BLaER1 treated with 17β-estradiol and CSF1 and Interleukin-3, amounts not matched to agents 10 nM and 100 nM (cell line): ENCODE data around the gene PDCD6IP.

ENCODE experiments used
- H3K27ac ChIP-seq, 11 experiments: shearing (Covaris generic); formaldehyde crosslinking; 2 replicates each; pipeline ENCODE4 v1.8.1; 2022
- H3K27me3 ChIP-seq, 11 experiments: shearing (Covaris generic); formaldehyde crosslinking; 2 replicates each; pipeline ENCODE4 v1.8.1; 2022
- H3K36me3 ChIP-seq, 11 experiments: shearing (Covaris generic); formaldehyde crosslinking; 2 replicates each; pipeline ENCODE4 v1.8.1; 2022
- H3K4me1 ChIP-seq, 10 experiments: shearing (Covaris generic); formaldehyde crosslinking; 2 replicates each; pipeline ENCODE4 v1.8.1; 2022
- H3K4me2 ChIP-seq, 11 experiments: shearing (Covaris generic); formaldehyde crosslinking; 2 replicates each; pipeline ENCODE4 v1.8.1; 2022
- H3K4me3 ChIP-seq, 10 experiments: shearing (Covaris generic); formaldehyde crosslinking; 2 replicates each; pipeline ENCODE4 v1.8.1; 2022
- H3K9ac ChIP-seq, 11 experiments: shearing (Covaris generic); formaldehyde crosslinking; 2 replicates each; pipeline ENCODE4 v1.8.1; 2022
- H3K9me3 ChIP-seq, 11 experiments: shearing (Covaris generic); formaldehyde crosslinking; replicated peaks in 1 of 11; 2 replicates each; pipeline ENCODE4 v1.8.1; 2022
- H4K20me1 ChIP-seq, 11 experiments: shearing (Covaris generic); formaldehyde crosslinking; 2 replicates each; pipeline ENCODE4 v1.8.1; 2022
- Cebpa-rat ChIP-seq, 11 experiments: shearing (Covaris generic); IDR thresholded peaks; 2 replicates each; pipeline ENCODE4 v1.8.1; 2022

Gene PDCD6IP

DNA sequence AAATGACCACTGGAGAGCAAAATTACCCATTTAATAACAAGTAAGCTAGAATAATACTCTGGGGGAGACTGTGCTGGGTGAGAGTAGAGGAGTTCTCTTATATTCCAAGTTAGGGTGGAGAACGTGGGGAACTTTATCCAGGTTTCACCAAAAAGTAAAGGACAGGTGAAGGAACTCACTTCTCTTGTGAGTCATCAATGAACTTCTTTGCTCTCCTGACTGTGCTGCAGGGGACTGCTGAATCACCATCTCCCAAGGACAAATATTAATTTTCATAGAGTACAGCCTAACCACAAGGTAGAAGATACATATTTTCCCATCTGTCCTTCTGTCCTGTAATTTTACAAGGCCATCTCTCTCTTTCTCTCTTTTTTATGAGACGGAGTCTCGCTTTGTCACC lies 8.3 kb upstream of the PDCD6IP start:
- Histone ChIP-seq H4K20me1 (no peaks in the 10 kb centered on the region), H3K4me2 (0 out of 22 replicates have a peak overlapping the region, but pooled peaks of 1 of the 11 experiments have one; percentile 14), H3K9me3 (no peaks in the 10 kb centered on the region), H3K36me3 (no peaks in the 10 kb centered on the region), H3K4me1 (peaks cover 0 to 28% (median 5%) of the 10 kb centered on the region in 10 experiments; a peak in 11 of 20 replicates), H3K27ac (no peak overlapping the region), H3K27me3 (no peaks in the 10 kb centered on the region), H3K4me3 (no peak overlapping the region), H3K9ac (no peak overlapping the region)
- TF ChIP-seq Cebpa-rat (IDR thresholded peaks at IDR 0.05), result no peak

DNA sequence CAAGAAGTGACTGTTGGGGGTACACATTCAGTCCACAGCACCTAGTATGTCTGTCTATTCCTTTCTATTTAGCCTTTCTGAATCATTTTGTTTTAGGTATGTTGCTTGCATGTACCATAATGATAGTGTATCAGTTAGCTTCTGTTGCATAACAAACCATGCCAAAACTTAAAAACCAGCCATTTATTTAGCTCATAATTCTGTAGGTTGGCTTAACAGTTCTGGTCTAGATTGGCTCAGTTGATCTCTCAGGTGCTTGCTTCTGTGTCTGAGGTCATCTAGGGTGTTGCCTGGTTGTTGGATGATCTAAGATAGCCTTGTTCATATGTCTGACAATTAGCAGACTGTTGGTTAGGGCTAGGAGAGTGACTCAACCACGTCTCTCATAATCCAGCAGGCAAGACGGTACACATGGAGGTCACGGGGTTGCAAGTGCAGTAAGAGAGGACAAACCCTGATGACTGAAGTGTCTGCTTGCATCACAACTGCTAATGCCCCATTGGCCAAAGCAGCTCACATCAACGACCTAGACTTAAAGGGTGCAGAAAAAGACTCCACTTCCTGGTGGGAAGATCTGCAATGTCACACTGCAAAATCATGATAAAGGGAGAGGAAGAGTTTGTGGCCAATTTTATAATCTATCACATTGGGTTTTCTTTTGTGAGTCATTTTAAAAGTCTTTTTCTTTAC lies 6.8 kb upstream of the PDCD6IP start:
- Histone ChIP-seq H3K4me2 (peak overlapping the region in 5 of 11 experiments; percentile 35 to 83 (median 63); a peak in 10 of 22 replicates), H3K36me3 (no peaks in the 10 kb centered on the region), H3K9me3 (no peaks in the 10 kb centered on the region), H3K9ac (no peak overlapping the region), H3K27ac (peak overlapping the region in 3 of 11 experiments; percentile 1 to 57 (median 56); a peak in 5 of 22 replicates), H3K4me1 (peaks cover 0 to 40% (median 5%) of the 10 kb centered on the region in 10 experiments; a peak in 11 of 20 replicates), H3K27me3 (no peaks in the 10 kb centered on the region), H3K4me3 (no peak overlapping the region), H4K20me1 (no peaks in the 10 kb centered on the region)
- 0 out of 22 replicates have a peak, but pooled peaks of 1 of the 11 experiments have one; percentile 17 for TF ChIP-seq Cebpa-rat (IDR thresholded peaks at IDR 0.05)

DNA sequence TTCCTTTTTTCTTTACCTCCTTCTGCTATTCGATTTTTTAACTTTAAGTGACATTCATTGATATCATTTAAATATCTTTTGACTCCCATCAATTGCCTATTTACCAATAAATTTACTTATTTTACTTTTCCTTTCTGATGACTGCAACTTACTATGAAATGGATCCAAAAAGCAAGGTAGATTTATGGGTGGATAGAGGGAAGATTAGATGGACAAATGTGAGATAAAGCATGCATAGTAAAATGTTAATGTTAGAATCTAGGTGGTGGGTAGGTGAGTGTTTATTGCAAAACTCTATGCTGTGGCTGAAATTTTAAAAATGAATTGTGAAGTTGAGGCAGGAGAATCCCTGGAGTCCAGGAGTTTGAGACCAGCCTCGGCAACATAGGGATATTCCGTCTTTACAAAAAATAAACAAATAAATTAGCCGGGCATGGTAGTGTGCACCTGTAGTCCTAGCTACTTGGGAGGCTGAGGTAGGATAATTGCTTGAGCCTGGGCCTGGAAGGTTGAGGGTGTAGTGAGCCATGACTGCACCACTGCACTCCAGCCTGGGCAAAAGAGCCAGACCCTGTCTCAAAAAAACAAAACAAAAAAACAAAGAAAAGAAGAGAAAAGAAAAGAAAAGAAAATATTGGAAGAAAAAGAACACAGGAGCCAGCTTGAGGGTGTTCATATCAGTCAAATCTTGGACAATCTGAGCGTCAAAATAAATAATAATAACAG lies 6.1 kb upstream of the PDCD6IP start:
- Histone ChIP-seq H4K20me1 (no peaks in the 10 kb centered on the region), H3K9me3 (no peaks in the 10 kb centered on the region), H3K27ac (no peak overlapping the region), H3K4me3 (no peak overlapping the region), H3K36me3 (no peaks in the 10 kb centered on the region), H3K4me1 (peaks cover under 1 to 47% (median 6%) of the 10 kb centered on the region in 10 experiments; a peak in 18 of 20 replicates), H3K9ac (no peak overlapping the region), H3K4me2 (peak overlapping the region in 4 of 11 experiments; percentile 44 to 83 (median 66); a peak in 4 of 22 replicates), H3K27me3 (no peaks in the 10 kb centered on the region)
- no peak for TF ChIP-seq Cebpa-rat (IDR thresholded peaks at IDR 0.05)

DNA sequence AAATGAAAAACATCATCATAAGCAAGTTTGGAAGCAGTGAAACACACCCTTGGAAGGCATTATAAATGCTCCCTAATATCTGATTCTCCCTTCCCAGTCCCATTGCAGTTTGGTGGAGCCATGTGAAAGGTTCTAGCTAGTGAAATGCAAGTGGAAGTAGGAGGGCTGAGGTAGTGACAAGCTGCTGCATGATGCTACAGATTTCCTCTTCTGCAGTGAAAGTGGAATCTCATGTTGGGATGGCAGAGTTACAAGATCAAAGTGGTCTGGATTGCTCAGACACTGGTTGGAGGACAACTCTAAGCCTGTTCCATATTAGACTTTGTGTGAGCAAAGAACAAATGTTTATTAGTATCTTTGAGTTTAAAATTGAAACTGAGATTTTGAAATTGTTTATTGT lies 3.3 kb upstream of the PDCD6IP start:
- Histone ChIP-seq H3K4me2 (no peak overlapping the region), H3K4me1 (peaks cover 17 to 50% (median 22%) of the 10 kb centered on the region in 10 experiments), H3K36me3 (peaks cover 0 to 2% (median 0%) of the 10 kb centered on the region in 11 experiments; a peak in 4 of 22 replicates), H3K27me3 (no peaks in the 10 kb centered on the region), H3K4me3 (no peak overlapping the region), H3K9me3 (no peaks in the 10 kb centered on the region), H4K20me1 (peaks cover 2 to 15% (median 7%) of the 10 kb centered on the region in 11 experiments; a peak in 15 of 22 replicates), H3K9ac (no peak overlapping the region), H3K27ac (no peak overlapping the region)
- no peak for TF ChIP-seq Cebpa-rat (IDR thresholded peaks at IDR 0.05)

DNA sequence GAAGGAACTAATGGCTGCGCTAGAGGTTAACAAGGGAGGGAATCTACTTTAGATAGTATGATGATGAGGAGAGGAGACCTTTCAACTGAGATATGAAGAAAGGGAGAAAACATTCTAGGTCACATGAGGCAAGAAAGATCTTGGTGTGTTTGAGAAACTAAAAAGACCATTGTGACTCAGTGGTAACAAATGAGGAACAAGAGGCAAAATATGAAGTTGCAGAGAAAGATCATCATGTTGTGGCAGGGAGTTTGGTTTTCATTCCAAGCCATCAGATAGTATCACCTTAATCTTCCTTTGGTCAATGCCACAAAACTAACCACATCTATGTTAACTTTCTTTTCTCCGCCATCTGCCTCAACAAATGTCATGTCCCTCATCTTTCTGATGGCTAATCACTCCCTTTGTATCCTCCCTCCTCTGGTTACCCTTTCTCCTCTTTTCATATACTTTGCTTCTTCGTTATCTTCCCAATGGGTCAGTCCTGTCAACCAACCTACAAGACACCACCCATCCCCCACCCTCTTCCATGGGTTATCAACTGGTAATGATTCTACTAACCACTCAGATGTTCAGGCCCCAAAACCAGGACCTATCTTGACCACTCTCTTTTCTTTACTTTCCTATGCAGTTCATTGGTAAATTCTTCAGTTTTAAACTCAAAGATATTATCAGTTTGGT lies 2.4 kb upstream of the PDCD6IP start:
- no peak overlapping the region for H3K4me3 ChIP-seq
- peaks cover 24 to 57% (median 30%) of the 10 kb centered on the region in 10 experiments for H3K4me1 ChIP-seq
- H3K9ac ChIP-seq, result no peak overlapping the region
- H3K4me2 ChIP-seq, result peak overlapping the region in 3 of 11 experiments; percentile 4 to 12 (median 7); a peak in 4 of 22 replicates
- no peak for TF ChIP-seq Cebpa-rat (IDR thresholded peaks at IDR 0.05)
- H4K20me1 ChIP-seq, result peaks cover 7 to 23% (median 16%) of the 10 kb centered on the region in 11 experiments; a peak in 15 of 22 replicates
- peaks cover 0 to 11% (median 5%) of the 10 kb centered on the region in 11 experiments; a peak in 7 of 22 replicates for H3K36me3 ChIP-seq
- no peaks in the 10 kb centered on the region for H3K27me3 ChIP-seq
- no peak overlapping the region for H3K27ac ChIP-seq
- H3K9me3 ChIP-seq, result no peaks in the 10 kb centered on the region

DNA sequence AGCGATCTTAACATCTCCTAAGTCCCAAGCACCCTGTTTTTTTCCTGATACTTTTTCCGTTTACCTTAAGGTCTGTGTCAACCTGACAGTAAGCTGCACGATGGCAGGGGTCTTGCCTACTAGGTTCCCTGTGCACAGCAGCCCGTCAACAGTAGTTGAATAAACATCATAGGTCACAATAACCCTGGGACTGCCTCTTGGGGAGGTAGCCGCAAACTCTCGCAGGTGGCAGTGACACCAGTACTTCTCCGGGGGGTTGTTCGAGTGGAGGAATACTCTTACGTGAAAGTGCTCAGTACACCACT lies 365 bp upstream of the PDCD6IP start:
- peak overlapping the region; percentile 84 to 98 (median 89) for H3K4me2 ChIP-seq
- TF ChIP-seq Cebpa-rat (IDR thresholded peaks at IDR 0.05), result no peak
- H3K9me3 ChIP-seq, result peaks cover 0 to 17% (median 14%) of the 10 kb centered on the region in 11 experiments; a peak in 19 of 22 replicates
- H3K27me3 ChIP-seq, result no peaks in the 10 kb centered on the region
- H3K27ac ChIP-seq, result peak overlapping the region; percentile 86 to 97 (median 91); a peak in 20 of 22 replicates
- peaks cover 15 to 65% (median 29%) of the 10 kb centered on the region in 10 experiments for H3K4me1 ChIP-seq
- H3K4me3 ChIP-seq, result peak overlapping the region; percentile 72 to 91 (median 82)
- H3K9ac ChIP-seq, result peak overlapping the region; percentile 90 to 97 (median 93)
- peaks cover 8 to 31% (median 23%) of the 10 kb centered on the region in 11 experiments; a peak in 21 of 22 replicates for H3K36me3 ChIP-seq
- peaks cover 7 to 43% (median 31%) of the 10 kb centered on the region in 11 experiments; a peak in 16 of 22 replicates for H4K20me1 ChIP-seq

DNA sequence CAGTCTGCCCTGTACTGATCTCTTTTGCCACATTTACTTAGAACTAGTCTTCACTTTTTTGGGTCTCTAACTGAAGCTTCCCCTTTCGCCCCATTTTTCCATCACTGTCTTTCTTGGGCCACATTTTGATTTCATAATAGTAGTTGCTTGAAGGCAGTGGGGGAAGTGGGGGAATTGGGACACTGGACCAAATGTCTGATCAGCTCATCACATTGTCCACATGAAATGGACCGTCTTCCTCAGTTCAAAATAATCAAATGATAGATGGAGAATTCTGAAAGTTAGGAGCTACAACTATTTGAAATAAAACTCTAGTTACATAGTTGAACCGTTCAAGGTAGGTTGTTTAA lies 747 bp downstream of the PDCD6IP start:
- Histone ChIP-seq H4K20me1 (peaks cover 9 to 48% (median 33%) of the 10 kb centered on the region in 11 experiments; a peak in 16 of 22 replicates), H3K27me3 (no peaks in the 10 kb centered on the region), H3K4me2 (peak overlapping the region; percentile 84 to 92 (median 87)), H3K4me3 (peak overlapping the region; percentile 72 to 91 (median 82)), H3K9ac (peak overlapping the region; percentile 90 to 97 (median 93)), H3K36me3 (peaks cover 20 to 42% (median 34%) of the 10 kb centered on the region in 11 experiments), H3K27ac (peak overlapping the region; percentile 86 to 97 (median 91)), H3K9me3 (peaks cover 5 to 28% (median 26%) of the 10 kb centered on the region in 11 experiments; a peak in 20 of 22 replicates), H3K4me1 (peaks cover 15 to 76% (median 29%) of the 10 kb centered on the region in 10 experiments)
- no peak for TF ChIP-seq Cebpa-rat (IDR thresholded peaks at IDR 0.05)

DNA sequence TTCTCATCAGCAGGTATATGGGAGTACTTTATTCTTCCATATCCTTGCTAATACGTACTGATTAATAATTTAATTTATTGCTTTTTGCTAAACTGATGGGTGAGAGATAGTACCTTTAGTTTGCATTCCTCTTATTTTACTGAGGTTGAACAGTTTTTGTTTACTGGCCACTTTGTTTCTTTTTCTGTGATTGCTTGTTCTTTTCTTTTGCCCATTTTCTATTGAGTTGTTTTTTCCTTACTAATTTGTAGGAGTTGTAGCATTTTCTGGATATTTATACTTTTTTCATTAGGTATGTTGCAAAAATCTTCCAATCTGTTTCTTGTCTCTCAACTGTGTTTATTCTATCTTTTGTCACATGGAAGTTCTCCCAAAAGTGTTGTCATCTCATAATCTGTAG lies 4.8 kb downstream of the PDCD6IP start:
- Histone ChIP-seq H3K27me3 (no peaks in the 10 kb centered on the region), H3K9me3 (peaks cover 6 to 44% (median 39%) of the 10 kb centered on the region in 11 experiments; a peak in 20 of 22 replicates), H4K20me1 (peaks cover 41 to 87% (median 68%) of the 10 kb centered on the region in 11 experiments; a peak in 21 of 22 replicates), H3K4me1 (peaks cover 15 to 80% (median 31%) of the 10 kb centered on the region in 10 experiments), H3K9ac (0 out of 22 replicates have a peak overlapping the region, but pooled peaks of 1 of the 11 experiments have one; percentile 22), H3K36me3 (peaks cover 37 to 81% (median 70%) of the 10 kb centered on the region in 11 experiments), H3K4me2 (peak overlapping the region in 2 of 11 experiments; percentile 54 to 89; a peak in 2 of 22 replicates), H3K27ac (no peak overlapping the region), H3K4me3 (no peak overlapping the region; a peak in 1 of 20 replicates)
- no peak for TF ChIP-seq Cebpa-rat (IDR thresholded peaks at IDR 0.05)
